GM21360 (cell line): ENCODE measurements around the gene RASGRF1.
A peak's percentile ranks its signal among the peaks of the same experiment; 100 is the strongest.

Experiments used
- ATAC-seq: cut with Tn5 transposase; IDR thresholded peaks from one replicate; pipeline ENCODE4 v1.9.1; 2021; ENCODE audit warnings: mild to moderate bottlenecking, moderate library complexity; ENCODE audit not compliant: unreplicated experiment

RASGRF1 gene

DNA sequence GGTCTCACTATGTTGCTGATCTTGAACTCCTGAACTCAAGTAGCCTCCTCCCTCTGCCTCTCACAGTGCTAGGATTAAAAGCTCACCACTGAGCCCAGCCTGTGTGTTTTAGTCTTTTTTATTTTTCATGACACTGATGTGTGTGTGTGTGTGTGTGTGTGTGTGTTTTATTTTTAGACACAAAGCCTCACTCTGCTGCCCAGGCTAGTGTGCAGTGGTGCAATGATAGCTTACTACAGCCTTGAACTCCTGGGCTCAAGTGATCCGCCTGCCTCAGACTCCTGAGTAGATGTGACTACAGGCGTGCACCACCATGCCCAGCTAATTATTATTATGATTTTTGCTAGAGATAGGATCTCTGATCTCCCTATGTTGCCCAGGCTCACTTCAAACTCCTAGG, 122.5 kb downstream of the RASGRF1 start:
- no peak for ATAC-seq

- ATAC-seq: no peak
Observed at GRCh38 chr15:78960308-78960707, 130.3 kb downstream of the RASGRF1 start.

DNA sequence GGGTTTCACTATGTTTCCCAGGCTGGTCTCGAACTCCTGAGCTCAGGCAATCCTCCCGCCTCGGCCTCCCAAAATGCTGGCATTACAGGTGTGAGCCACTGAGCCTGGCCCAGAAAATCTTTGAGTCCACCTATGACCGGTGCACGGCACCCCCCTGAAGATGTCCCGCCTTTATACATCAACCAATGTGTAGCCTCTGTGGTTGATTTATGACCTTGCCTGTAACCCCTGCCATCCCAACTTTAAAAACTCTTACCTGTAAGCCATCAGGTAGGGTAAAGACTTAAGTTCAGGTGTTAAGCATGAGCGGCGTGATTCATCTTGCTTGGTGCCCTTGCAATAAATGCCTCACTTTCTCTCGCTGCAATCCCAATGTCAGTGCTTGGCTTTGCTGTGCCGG, 131.2 kb downstream of the RASGRF1 start:
- ATAC-seq: no peak

DNA sequence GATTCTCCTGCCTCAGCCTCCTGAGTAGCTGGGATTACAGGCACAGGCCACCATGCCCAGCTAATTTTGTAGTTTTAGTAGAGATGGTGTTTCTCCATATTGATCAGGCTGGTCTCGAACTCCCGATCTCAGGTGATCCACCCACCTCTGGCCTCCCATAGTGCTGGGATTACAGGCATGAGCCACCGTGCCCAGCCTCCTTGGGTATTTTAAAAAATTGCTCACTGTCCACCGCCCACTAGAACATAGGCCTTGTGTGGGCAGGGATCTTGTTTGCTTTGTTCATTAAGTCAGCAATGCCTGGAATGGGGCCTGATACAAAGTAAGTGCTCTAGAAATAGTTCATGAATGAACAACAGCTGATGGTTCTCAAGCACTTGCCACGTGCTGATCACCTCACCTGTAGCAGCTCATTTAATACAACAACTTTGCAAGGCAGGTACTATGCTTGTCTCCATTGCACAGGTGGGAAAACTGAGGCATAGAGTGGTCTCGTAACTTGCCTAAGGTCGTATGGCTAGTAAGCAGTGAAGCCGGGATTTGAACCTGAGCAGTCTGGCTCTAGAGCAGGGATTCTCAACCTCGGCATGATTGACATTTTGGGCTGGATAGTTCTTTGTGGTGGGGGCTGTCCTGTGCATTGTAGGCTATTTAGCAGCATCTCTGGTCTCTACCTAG, 133.0 kb downstream of the RASGRF1 start:
- ATAC-seq: no peak

DNA sequence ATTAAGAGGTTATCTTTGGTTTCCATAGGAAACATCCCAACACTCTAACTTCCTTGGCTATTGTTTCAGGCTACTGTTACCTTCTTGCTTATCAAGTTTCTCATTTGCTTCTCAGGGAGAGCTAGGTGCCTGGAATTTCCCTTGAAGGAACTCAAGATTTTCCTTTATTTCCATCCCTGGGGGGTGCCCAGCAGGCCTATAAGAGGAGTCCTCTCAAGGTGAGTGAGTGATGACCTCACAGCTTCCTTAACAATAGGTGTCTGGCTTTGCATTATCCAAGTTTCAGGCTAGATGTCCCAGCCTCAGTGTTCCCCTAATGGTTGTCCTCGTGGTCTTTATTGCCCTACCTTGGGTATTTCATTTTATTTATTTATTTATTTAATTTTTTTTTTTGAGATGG, 133.6 kb downstream of the RASGRF1 start:
- ATAC-seq: no peak

DNA sequence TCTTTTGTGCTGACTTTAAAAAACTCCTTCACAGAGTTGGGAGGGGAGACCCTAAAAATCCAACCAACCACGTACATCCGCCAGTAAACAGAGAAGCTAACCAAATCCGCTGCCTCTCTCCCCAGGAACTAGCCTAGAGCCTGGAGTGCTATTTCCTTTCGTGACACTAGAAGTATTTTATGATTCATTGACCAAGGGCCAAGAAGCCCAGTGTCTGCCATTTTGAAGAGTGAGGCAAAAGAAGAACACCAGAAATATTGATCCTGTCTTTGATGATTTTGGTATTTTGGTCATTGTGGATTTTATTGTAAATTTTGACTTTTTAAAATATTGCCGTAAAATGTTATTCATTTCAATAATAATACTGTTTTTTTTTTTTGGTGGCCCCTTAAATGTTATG, 135.2 kb downstream of the RASGRF1 start:
- no peak for ATAC-seq

GRCh38 chr15:78951841-78952238, 138.7 kb downstream of the RASGRF1 start:
- ATAC-seq: no peak

GRCh38 chr15:78950902-78951840, 139.4 kb downstream of the RASGRF1 start:
- no peak for ATAC-seq

GRCh38 chr15:78950343-78950742, 140.2 kb downstream of the RASGRF1 start:
- no peak for ATAC-seq

DNA sequence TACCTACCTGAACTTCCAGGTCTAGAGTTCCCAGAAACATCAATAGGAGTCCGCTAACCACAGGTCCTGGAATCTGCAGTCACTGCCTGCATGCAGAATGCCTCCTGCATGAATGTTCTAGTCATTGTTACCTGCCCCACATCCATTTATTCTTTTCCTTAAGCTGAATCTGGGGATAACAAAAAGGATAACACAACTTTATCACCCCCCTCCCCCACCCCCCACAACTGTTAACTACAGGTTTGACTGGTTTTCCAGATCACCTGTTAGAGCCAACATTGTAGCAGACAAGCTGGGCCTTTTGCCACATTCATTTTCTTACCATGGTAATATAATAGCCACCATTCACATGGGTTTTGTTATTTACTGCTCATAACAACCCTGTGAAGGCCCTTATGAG, 141.1 kb downstream of the RASGRF1 start:
- no peak for ATAC-seq

DNA sequence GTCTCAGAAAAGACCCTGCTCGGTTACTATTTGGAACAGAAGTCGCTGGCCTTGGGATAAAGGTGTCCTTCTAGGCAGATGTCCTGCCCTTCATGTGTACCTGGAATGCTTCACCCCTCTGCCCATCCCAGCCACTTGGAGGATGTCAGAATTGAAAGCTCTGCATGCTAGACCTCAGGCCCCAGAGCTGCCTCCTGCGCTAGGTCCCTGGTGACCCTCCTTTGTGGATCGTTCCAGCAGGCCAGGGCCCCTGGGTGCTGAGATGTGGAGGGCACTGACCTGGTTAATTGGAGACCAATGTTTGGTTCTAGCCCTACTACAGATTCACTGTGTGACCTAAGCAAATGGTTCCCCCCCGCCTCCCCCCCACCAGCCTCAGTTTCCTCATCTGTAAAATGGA, 143.1 kb downstream of the RASGRF1 start:
- ATAC-seq: no peak

- ATAC-seq: no peak
Observed at GRCh38 chr15:78946493-78946892, 144.1 kb downstream of the RASGRF1 start.

DNA sequence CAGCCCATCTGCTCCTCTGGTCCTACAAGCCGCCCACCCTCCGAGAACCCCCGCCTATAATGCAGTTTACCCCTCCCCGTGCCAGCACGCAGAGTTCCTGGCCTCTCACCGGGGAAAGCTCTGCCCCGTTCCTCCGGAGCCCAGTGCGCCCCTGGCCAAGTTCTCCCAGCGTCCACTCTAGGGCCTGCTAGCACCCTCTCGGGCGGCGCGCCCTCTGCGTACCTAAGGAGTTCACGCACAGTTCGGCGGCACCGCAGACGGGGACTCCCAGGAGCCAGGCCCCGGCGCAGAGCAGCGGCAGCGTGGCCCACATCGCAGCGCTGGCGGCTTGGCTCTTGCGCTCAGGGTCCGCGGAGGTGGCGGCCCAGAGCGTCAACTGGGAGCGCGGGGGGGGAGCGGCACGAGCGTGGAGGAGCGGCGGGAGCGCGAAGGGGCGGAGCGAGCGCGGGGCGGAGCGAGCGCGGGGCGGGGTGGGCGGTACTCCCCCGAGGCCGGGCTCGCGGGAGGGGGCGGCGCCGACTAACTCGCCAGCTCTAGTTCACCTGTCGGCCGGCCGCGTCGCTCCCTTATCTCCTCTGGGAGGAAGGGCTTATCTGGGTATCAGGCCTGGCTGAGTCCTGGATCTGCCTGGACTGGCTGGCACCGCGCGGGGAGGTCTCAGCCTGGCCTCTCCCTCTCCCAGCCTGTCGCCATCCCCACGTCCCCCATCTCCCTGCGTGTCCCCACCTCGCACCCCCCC, 145.7 kb downstream of the RASGRF1 start, which contains the start of gene CTSH:
Gene CTSH, minus strand, starts transcription at position 378 of the 739 bp plus-strand sequence. Its CDS starts 65 bp downstream, at position 313.
- ATAC-seq: peak; percentile 76

DNA sequence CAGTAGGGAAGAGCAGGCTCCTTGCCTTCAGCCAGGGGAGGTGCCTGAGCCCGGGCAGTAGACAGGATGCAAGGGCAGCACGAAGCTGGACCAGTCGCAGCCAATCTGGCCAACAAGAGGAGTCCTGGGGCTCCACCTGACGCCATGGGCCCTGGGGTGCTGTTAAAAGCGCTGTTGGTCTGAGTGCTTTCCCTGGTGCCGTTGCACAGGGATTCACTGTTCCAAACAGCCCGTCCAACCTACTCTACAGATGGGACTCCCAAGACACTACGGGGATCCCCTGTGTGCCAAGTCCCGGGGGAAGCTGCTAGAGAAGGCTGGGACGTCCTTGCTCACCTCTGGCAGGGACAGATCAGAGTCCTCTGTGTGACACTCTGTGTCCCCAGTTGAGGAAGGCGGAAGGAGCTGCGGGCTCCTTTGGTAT, 146.4 kb downstream of the RASGRF1 start:
- peak; percentile 19 for ATAC-seq

DNA sequence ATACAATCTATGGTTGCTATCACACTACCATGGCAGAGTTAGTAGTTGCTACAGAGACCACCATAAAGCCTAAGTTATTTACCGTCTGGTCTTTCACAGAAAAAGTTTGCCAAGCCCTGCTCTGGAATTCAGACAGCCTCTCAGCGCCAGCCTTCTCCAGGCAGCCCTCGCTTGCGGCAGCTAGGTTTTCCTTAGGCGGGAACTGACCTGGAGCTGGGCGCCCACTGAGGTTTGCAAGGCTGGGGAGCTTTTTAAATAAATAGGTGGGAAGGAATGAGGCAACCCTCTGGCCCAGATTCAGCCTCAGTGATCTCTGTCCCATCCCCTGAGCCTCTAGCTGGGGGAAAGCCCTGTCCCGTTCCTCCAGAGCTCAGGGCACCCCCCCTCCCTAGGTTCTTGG, 146.9 kb downstream of the RASGRF1 start:
- ATAC-seq: no peak

DNA sequence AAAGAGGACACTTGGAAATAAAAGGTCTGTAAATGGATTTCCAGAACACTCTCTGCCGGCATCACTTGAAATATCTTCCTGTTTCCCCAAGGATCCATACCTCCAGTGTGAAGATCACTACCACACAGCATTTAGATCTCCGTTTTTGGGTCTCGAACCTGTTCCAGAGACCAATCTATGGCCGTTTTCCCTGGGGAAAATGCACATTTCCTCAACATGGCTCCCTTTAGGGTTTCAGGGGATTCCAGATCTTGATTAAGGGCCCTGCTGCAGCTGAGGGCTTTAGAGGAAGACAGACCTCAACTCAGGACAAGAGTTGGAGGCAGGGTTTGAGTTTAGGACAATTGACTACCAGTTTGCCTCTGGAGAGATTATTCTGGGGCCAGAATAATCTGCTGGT, 147.8 kb downstream of the RASGRF1 start:
- ATAC-seq: no peak

DNA sequence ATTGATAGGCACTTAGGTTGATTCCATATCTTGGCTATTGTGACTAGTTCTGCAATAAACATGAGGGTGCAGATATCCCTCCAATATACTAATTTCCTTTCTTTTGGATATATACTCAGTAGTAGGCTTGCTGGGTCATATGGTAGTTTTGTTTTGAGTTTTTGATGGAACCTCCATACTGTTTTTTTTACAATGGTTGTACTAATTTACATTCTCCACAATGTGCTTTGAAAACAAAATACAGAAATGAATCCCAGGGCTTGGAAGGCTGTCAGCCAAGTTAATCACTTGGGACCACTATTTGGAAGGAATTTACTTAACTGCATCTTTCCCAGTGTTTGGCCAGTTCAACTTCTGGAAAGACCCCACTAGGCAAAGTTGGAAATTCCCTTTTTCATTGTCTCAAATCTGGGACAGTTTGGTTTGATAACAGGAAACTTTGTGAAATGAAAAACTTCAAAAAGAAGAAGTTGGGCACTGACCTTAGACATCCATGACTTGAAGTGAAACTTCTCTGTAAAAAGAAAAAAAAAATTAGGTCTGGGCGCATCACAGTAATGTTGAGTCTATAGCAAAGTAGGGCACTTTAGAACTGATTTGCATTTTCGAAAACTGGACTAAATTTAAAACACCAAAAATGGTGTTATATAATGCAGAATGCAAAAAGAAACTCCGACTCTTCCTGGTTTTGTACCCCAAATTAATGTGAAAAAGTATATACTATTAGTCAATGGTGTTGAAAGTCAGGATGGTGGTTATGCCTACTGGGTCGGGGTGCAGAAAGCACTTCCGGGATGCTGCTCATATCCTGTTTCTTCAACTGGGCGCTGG, 151.7 kb downstream of the RASGRF1 start:
- peak; percentile 50 for ATAC-seq

- no peak for ATAC-seq
Observed at GRCh38 chr15:78937132-78937739, 153.3 kb downstream of the RASGRF1 start.

GRCh38 chr15:78934655-78935023, 155.9 kb downstream of the RASGRF1 start:
- ATAC-seq: no peak
